Glutamatergic neuron (in vitro differentiated cells): ENCODE measurements around the gene HARBI1. TPM values are rescaled to one million over a fixed set of nuclear protein-coding genes. Genes with fewer than 3 reads are reported as not detected.

Experiments used
- DNase-seq: peaks from one replicate; pipeline ENCODE4 v3.0.0; 2022
- H3K27ac Mint-ChIP-seq: one replicate; pipeline ENCODE4 v1.8.0; 2020; ENCODE audit warnings: mild to moderate bottlenecking, mixed read lengths, inconsistent platforms; ENCODE audit not compliant: unreplicated experiment
- H3K27me3 Mint-ChIP-seq: one replicate; pipeline ENCODE4 v1.8.0; 2020; ENCODE audit warnings: mild to moderate bottlenecking, moderate library complexity, mixed read lengths, inconsistent platforms; ENCODE audit not compliant: unreplicated experiment
- H3K36me3 Mint-ChIP-seq: one replicate; pipeline ENCODE4 v1.8.0; 2020; ENCODE audit warnings: mild to moderate bottlenecking, mixed read lengths, inconsistent platforms; ENCODE audit not compliant: unreplicated experiment
- H3K4me1 Mint-ChIP-seq: one replicate; pipeline ENCODE4 v1.8.0; 2020; ENCODE audit warnings: mild to moderate bottlenecking, low read depth, mixed read lengths, inconsistent platforms; ENCODE audit not compliant: unreplicated experiment
- H3K4me3 Mint-ChIP-seq: one replicate; pipeline ENCODE4 v1.8.0; 2020; ENCODE audit warnings: mild to moderate bottlenecking, mixed read lengths, inconsistent platforms; ENCODE audit not compliant: unreplicated experiment
- H3K9me3 Mint-ChIP-seq: one replicate; pipeline ENCODE4 v1.8.0; 2020; ENCODE audit warnings: mild to moderate bottlenecking, moderate library complexity, mixed read lengths, inconsistent platforms; ENCODE audit not compliant: unreplicated experiment
- CTCF ChIP-seq: fragments of 200-600 bp; sonication (generic); IDR thresholded peaks from one replicate; pipeline ENCODE4 v1.5.0; 2021; ENCODE audit not compliant: partially characterized antibody, unreplicated experiment
- total RNA-seq: library from RNA; stranded (reverse); fragmentation: NEBNext Ultra II Directional; extraction: Animal tissue kit (Norgen Biotek cat#: 25700); gene quantifications from one replicate; pipeline ENCODE4 v1.2.1, GENCODE V29; 2021; ENCODE audit not compliant: unreplicated experiment

Gene HARBI1
- total RNA-seq, 1 donor from 2014 or later = 11.1 TPM

GRCh38 chr11:46582588-46582987, 34.4 kb downstream of the HARBI1 start:
- DNase-seq = no peak
- peaks cover 2% of the 10 kb centered on the region for H3K9me3 Mint-ChIP-seq
- no peaks in the 10 kb centered on the region for H3K4me1 Mint-ChIP-seq
- H3K27me3 Mint-ChIP-seq = peaks cover 10% of the 10 kb centered on the region
- no peak overlapping the region for H3K4me3 Mint-ChIP-seq
- H3K27ac Mint-ChIP-seq = peak overlapping the region; percentile 52
- peaks cover 11% of the 10 kb centered on the region for H3K36me3 Mint-ChIP-seq
- TF ChIP-seq CTCF = no peak

DNA sequence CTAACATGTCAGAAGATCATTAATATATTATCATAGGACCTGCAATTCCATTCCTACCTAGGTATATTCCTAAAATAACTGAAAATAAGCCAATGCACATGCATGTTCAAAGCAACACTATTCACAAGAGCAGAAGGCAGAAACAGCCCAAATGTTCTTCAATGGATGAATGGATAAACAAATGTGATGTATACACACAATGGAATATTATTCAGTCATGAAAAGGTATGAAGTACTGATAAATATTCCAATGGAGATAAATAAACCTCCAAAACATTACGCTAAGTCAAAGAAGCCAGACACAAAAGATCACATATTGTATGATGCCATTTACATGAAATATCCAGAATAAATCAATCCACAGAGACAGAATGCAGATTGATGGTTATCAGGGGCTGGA, 40.0 kb downstream of the HARBI1 start:
- Mint-ChIP-seq H3K27me3 (peaks cover 6% of the 10 kb centered on the region), H3K36me3 (peaks cover 2% of the 10 kb centered on the region), H3K9me3 (peaks cover under 1% of the 10 kb centered on the region), H3K27ac (no peak overlapping the region), H3K4me3 (no peak overlapping the region), H3K4me1 (no peaks in the 10 kb centered on the region)
- DNase-seq = no peak
- TF ChIP-seq CTCF = no peak

GRCh38 chr11:46574656-46575055, 42.4 kb downstream of the HARBI1 start:
- H3K4me3 Mint-ChIP-seq = no peak overlapping the region
- H3K27me3 Mint-ChIP-seq = peaks cover 1% of the 10 kb centered on the region
- no peaks in the 10 kb centered on the region for H3K4me1 Mint-ChIP-seq
- H3K9me3 Mint-ChIP-seq = no peaks in the 10 kb centered on the region
- H3K36me3 Mint-ChIP-seq = no peaks in the 10 kb centered on the region
- DNase-seq = no peak
- no peak overlapping the region for H3K27ac Mint-ChIP-seq
- TF ChIP-seq CTCF = no peak

DNA sequence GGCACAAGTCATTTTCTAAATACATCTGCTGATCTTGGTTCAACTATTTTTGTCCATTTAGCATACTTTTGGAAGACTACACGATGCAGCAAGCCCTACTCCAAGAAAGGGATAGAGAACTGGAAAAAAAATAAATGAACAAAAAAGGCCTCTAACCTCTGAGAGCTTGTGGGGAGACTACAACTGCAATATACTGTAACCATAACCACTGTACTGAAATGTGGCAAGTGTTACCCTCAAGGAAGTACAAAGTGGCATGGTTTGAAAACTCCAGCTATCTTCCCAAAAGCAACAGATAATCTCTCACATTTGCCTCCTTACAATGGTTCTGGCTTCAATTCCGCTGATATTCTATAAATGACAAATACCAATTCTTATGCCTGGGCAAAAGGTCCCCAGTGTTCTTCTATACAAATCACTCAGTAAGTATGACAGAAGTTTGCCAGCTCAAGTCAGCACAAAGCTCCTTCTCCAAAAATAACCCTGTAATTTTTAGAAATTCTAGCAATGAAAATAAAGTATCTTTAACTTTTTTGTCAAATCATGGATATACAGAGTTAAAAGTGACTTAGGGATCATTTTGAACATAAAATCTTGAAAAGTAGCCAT, 46.1 kb downstream of the HARBI1 start:
- H3K9me3 Mint-ChIP-seq = no peaks in the 10 kb centered on the region
- no peak for TF ChIP-seq CTCF
- H3K36me3 Mint-ChIP-seq = no peaks in the 10 kb centered on the region
- no peak overlapping the region for H3K27ac Mint-ChIP-seq
- no peak for DNase-seq
- no peaks in the 10 kb centered on the region for H3K4me1 Mint-ChIP-seq
- H3K27me3 Mint-ChIP-seq = no peaks in the 10 kb centered on the region
- no peak overlapping the region for H3K4me3 Mint-ChIP-seq

- no peak for DNase-seq
- Mint-ChIP-seq H3K27me3 (no peaks in the 10 kb centered on the region), H3K9me3 (no peaks in the 10 kb centered on the region), H3K36me3 (no peaks in the 10 kb centered on the region), H3K4me1 (peaks cover 2% of the 10 kb centered on the region), H3K4me3 (no peak overlapping the region), H3K27ac (no peak overlapping the region)
- no peak for TF ChIP-seq CTCF
These were observed 51.7 kb downstream of the HARBI1 start for GRCh38 chr11:46565232-46565840.
